NCI-H69 (cell line): Measurements from ENCODE around the gene GPR6.

ENCODE experiments used
- DNase-seq: peaks from one replicate; lab custom pipeline; 2025; lab: John Stamatoyannopoulos, UW

GPR6 gene

GRCh38 chr6:109978174-109979032, at the start of gene GPR6:
TSS of gene GPR6 (plus strand) at chr6:109978311. CDS start at chr6:109979113, 802 bp downstream.
- DNase-seq = no peak

DNA sequence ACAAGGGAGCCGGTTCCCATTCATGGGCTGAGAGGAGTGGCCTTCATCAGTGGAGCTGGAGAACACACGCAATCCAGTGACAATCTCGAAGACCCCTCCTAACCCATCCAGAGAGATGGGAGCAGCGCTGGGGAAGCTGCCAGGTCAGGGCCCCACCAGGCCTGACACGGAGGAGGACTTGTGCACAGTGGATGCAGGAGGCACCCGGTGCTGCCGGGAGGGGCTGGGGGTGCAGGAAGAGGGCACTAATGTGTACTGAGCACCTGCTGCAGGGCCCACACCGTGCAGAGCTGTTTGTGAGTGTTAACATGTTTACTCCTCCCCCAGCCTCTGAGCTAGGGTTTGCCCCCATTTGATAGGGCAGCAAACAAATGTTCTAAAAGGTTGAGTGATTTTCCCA, 43.8 kb upstream of the GPR6 start:
- DNase-seq = no peak

GRCh38 chr6:109939654-109940053, 38.5 kb upstream of the GPR6 start:
- DNase-seq = no peak

GRCh38 chr6:109944448-109944847, 33.7 kb upstream of the GPR6 start:
- peak; percentile 18 for DNase-seq

GRCh38 chr6:109945091-109945490, 33.0 kb upstream of the GPR6 start:
- no peak for DNase-seq

GRCh38 chr6:109946979-109947378, 31.1 kb upstream of the GPR6 start:
- no peak for DNase-seq

GRCh38 chr6:109949281-109950065, 28.6 kb upstream of the GPR6 start:
- no peak for DNase-seq

- DNase-seq = no peak
These were observed 22.6 kb upstream of the GPR6 start for GRCh38 chr6:109955491-109955890.

GRCh38 chr6:109958626-109959025, 19.5 kb upstream of the GPR6 start:
- DNase-seq = no peak

GRCh38 chr6:109961611-109962041, 16.5 kb upstream of the GPR6 start:
- no peak for DNase-seq

GRCh38 chr6:109962271-109962670, 15.8 kb upstream of the GPR6 start:
- DNase-seq = no peak

- DNase-seq = no peak
These were observed 14.4 kb upstream of the GPR6 start for GRCh38 chr6:109963598-109964170.

- DNase-seq = no peak
These were observed 13.2 kb upstream of the GPR6 start for GRCh38 chr6:109964949-109965348.

GRCh38 chr6:109966299-109966698, 11.8 kb upstream of the GPR6 start:
- no peak for DNase-seq

GRCh38 chr6:109977791-109978173, 329 bp upstream of the GPR6 start:
- DNase-seq = no peak

DNA sequence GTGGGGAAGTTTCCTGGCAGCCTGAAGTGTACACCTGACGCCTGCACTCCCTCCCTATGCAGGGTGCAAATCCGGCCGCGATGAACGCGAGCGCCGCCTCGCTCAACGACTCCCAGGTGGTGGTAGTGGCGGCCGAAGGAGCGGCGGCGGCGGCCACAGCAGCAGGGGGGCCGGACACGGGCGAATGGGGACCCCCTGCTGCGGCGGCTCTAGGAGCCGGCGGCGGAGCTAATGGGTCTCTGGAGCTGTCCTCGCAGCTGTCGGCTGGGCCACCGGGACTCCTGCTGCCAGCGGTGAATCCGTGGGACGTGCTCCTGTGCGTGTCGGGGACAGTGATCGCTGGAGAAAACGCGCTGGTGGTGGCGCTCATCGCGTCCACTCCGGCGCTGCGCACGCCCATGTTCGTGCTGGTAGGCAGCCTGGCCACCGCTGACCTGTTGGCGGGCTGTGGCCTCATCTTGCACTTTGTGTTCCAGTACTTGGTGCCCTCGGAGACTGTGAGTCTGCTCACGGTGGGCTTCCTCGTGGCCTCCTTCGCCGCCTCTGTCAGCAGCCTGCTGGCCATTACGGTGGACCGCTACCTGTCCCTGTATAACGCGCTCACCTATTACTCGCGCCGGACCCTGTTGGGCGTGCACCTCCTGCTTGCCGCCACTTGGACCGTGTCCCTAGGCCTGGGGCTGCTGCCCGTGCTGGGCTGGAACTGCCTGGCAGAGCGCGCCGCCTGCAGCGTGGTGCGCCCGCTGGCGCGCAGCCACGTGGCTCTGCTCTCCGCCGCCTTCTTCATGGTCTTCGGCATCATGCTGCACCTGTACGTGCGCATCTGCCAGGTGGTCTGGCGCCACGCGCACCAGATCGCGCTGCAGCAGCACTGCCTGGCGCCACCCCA, 1.2 kb downstream of the GPR6 start:
- DNase-seq = no peak

- DNase-seq = no peak
These were observed 6.3 kb downstream of the GPR6 start for GRCh38 chr6:109984410-109984809.

- DNase-seq = no peak
These were observed 9.1 kb downstream of the GPR6 start for GRCh38 chr6:109987196-109987595.

GRCh38 chr6:109991201-109992101, 13.3 kb downstream of the GPR6 start:
- no peak for DNase-seq

DNA sequence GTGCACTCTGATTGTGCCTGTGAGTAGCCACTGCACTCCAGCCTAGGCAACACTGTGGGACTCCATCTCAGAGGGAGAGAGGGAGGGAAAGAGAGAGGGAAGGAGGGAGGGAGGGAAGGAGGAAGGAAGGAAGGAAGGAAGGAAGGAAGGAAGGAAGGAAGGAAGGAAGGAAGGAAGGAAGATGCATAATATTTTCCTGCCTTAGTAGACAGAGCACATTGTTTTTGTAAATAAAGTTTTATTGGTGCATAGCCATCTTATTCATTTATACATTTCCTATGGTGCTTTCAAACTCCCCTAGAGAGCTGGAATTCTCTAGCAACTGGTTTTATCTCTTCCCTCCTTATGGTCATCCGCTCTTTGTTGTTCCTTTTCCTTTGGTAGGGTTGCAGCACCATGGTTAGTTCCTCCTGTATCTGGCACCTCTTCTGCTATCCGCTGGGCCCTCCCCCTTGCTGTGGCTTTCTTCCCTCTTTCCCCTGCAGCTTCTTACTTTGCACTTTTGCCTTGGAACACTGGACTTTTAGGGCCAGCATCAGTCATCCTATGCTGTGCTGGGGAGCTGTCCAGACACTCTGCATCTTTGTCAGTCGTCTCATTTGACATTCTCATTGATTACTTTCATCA, 20.2 kb downstream of the GPR6 start:
- DNase-seq = no peak
